ENCODE measurements around the gene CDH13.
"Not testable (repeated sequence)": the region's sequence is repeated elsewhere in the genome, so short reads cannot be mapped to it uniquely, and the experiment has no call there.

CDH13 gene

GRCh38 chr16:82899731-82900450, 273.1 kb downstream of the CDH13 start:
- no peak for DNase-seq

- no peak for DNase-seq
Observed at GRCh38 chr16:82900559-82900958, 273.8 kb downstream of the CDH13 start.

DNA sequence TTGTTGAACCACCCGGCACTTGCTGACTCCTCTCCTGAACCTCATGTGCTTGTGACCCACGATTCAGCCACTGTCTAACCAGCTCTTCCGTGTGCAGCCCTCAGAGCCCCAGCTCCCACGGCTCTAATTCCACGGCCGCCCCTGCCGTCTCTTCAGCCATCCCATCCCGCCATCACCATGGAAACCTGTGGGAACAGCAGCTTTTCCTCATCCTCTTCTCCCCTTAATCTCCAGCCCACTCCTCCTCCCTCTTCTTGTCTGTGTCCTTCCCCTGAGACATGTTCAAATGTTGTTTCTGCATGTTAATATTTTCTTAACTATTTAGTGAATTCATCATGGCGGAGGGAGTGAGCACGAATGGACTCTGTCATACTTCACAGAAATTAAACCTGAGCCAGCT, 285.2 kb downstream of the CDH13 start:
- no peak for DNase-seq

- DNase-seq: no peak
Observed at GRCh38 chr16:82915139-82915824, 288.5 kb downstream of the CDH13 start.

- no peak for DNase-seq
Observed at GRCh38 chr16:82917886-82918595, 291.3 kb downstream of the CDH13 start.

DNA sequence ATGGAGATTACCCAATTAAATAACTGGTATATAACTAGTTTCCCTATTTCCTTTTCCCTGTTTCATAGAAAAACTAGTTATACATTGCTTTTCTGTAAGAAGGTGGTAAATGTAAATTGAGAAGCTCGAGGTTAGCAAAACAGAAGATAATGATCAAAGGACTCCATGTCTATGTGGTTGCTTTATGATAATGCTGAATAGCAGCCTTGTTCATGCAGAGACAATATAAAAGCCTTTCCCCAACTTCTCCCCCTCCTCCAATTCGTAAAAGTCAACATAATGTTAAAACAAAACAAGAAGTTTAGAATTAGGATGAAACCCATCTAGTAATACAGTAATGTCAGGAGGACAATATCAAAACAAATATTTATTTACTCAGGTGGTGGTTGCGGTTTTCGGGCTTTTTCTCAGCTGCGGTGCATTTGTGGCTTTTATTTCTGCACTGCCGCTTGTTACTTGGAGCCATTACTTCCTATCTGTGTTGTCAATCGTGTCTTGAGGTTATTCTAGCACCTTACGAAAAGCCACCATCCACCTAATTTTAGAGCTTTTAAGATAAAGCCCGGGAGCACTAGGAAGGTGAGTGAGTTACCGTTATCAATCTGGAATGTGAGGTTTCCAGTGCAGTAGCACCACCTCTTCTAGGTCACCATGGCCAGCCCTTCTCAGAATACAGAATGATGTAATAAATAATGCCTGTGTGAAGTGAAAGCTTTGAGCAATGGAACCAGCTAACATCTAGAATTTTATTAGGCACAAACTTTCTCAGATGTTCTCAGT, 297.5 kb downstream of the CDH13 start:
- DNase-seq: no peak

- DNase-seq: no peak
Observed at GRCh38 chr16:82926500-82926899, 299.7 kb downstream of the CDH13 start.

DNA sequence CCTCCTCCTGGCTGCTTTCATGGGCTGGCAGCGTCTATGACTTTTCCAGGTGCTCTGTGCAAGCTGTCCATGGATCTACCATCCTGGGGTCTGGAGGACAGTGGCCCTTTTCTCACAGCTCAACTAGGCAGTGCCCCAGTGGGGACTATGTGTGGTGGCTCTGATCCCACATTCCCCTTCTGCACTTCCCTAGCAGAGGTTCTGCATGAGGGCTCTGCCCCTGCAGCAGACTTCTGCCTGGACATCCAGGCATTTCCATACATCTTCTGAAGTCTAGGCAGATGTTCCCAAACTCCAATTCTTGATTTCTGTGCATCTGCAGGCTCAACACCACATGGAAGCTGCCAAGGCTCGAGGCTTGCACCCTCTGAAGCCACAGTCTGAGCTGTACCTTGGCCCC, 307.2 kb downstream of the CDH13 start:
- not testable (repeated sequence) for DNase-seq

DNA sequence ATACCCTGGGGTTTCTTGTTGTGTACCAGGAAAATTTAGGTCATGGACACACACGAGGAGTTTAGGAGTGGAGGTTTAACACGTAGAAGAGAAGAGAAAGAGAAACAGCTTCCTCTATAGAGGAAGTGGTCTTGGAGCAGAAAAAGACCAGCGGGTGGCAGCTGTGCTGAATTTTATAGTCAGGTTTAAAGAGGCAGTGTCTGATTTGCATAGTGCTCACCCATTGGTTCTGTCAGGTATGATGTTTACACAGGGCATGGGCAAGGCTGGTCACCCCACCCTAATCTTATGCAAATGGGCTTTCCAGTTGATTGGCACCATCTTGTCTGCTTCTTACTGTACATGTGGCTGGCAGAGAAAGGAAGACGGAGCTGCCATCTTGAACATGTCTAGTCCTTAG, 309.0 kb downstream of the CDH13 start:
- DNase-seq: no peak

DNA sequence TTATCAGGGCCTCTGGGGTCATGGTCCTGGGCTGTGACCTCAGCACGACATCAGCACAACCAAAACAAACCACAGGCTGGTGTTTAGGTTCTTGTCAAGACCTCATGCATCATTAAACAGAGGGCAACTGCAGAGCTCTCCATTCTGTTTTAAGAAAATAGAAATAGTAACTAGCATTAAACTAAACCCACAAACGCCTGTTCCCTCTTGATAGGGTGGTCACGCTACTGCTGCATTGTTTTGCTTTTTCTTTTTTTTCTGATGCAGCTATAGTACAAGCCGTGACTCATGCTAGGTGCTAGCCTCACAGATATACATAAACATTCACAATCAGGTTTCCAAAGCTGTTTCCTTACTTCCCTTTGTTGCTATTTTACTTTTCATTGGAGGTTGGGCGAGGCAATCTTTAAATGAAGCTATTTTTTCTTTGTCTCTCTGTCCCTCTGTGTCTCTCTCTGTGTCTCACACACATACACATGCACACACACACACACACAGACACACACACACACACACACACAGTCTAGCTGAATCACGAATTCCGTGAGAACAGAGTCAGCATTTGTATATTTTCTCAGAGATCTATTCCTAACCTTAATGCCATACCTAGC, 310.3 kb downstream of the CDH13 start:
- no peak for DNase-seq

DNA sequence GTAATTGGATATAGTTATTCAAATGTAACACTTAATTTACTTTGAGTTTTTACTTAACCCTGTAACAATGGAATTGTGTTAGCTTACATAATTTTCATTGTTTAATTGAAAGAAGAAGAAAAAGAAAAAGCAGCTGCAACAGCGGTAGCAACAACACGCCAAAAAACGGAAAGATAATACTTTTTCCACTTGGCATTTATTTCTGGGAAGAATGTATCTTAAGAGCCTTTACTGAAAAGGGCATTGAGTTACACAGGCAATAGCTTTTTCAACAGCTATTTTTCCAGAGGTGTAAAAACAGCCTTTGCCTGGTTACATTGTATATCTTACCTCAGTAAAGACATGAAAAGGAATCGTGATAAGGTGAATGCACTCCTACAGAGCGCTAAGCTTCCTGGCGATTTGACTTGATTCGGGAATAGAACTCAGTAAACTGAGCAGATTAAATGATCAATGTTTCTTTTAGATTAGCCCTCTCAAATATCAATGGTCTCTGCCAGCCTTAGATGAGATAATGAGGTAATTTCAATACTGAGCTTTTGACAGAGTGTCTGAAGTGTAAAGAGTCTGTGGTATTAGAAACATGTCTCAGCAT, 311.3 kb downstream of the CDH13 start:
- no peak for DNase-seq

GRCh38 chr16:82943371-82943770, 316.6 kb downstream of the CDH13 start:
- DNase-seq: no peak

DNA sequence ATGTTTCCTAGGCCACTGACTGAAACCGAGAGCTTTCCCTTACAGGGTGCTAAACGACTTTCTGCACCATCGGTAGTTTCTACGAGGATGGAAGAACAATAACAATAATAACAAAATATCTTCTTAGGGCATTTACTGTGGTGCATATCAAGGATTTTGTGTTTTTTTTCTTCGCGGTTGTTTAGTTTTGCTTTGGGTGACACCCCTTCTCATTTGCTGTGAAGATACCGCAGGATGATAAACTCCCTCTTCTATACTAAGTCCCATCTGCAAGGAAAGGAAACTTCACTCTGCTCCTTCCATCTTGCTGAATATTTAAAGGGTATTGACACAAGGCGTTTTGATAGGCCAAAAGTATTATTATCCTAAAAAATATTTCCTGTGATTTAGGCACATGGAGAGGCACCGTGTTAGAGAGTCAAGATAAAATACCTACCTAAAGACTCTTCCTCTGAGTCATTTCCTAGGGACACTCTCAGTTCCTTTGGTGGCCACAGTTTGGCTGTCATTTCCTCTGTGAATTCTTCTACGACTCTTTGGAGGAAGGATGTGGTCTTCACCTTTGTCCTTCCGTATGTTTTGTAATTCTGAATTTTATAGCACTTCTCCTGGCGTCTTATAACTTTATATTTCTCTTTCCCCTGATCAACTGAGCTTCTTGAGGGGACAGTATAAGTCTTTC, 318.8 kb downstream of the CDH13 start:
- DNase-seq: no peak

- DNase-seq: no peak
Observed at GRCh38 chr16:82947698-82948097, 320.9 kb downstream of the CDH13 start.

DNA sequence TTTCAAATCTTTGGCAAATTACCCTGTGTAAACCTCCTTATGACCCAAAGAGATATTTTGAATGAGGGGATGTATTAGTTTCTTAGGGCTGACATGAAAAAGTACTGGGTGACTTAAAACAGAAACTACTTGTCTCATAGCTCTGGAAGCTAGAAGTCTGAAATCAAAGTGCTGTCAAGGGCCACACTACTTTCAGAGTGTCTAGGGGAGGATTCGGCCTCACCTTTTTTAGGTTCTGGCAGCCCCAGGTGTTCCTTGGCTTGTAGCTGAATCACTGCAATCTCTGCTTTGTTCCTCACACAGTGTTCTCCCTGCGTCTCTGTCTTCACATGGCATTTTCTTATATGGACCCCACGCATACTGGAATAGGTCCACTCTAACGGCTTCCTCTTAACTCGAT, 322.2 kb downstream of the CDH13 start:
- DNase-seq: no peak

DNA sequence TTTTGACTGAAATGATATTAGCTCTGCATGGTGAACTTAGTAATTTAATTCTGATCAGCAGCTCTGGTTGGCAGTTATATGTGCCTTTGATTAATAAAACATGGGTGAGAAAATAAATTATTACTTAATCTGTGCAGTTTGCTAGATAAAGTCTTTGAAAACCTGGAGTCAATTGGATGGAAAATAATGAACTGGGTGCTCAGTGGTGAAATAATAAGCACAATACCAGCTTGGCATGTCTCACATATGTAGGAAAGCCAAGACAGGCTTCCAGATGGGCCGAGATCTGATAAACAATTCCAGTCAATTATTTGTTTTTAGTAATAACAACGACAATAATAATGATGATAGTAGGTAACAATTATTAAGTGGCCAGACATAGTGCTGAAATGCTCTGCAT, 326.7 kb downstream of the CDH13 start:
- DNase-seq: no peak

- no peak for DNase-seq
Observed at GRCh38 chr16:82954224-82954929, 327.6 kb downstream of the CDH13 start.

DNA sequence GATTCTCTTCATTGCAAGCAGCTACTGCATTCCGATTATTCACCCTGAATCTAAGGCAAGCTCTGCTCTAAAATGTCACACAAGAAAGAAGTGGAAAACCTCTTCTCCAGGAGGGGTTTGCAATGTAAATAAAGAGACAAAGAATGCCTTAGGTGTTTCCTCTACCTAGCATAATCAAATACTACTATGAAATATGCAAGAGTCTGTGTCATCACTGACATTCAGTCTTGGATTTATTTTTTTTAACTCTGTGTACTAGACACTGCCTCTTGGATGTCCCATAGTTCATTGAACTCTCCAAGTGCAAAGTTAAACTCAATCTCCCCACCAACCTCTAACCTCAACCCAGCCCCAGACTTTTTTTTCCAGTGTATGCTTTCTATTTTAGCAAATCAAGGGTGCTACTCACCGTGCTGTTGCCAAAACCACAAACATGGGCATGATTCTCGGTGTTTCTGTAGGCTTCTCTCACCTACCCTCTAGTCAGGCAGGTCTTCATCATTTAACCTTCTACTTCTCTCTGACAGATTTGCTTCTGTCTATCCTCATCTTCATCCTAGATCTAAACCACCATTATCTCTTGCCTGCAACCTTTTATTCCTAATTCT, 329.1 kb downstream of the CDH13 start:
- DNase-seq: no peak

- no peak for DNase-seq
Observed at GRCh38 chr16:82957212-82957611, 330.4 kb downstream of the CDH13 start.

GRCh38 chr16:82960918-82961317, 334.1 kb downstream of the CDH13 start:
- no peak for DNase-seq

- DNase-seq: no peak
Observed at GRCh38 chr16:82963653-82964052, 336.9 kb downstream of the CDH13 start.
